Measurements from ENCODE around the gene MAST4. TPM values are rescaled to one million over a fixed set of nuclear protein-coding genes. Genes with fewer than 3 reads are reported as not detected.
"Not testable (repeated sequence)": the region's sequence is repeated elsewhere in the genome, so short reads cannot be mapped to it uniquely, and the experiment has no call there.

The MAST4 gene
- total RNA-seq, 1 donor from 2014 or later: 38.3 TPM

- no peak for DNase-seq
These were observed 51.1 kb downstream of the MAST4 start for GRCh38 chr5:66647146-66647856.

- DNase-seq: no peak
These were observed 56.6 kb downstream of the MAST4 start for GRCh38 chr5:66652818-66653217.

GRCh38 chr5:66653325-66653724 is 57.1 kb downstream of the MAST4 start:
- peak; percentile 10 for DNase-seq

GRCh38 chr5:66655395-66656324 is 59.5 kb downstream of the MAST4 start:
- no peak for DNase-seq

GRCh38 chr5:66658516-66658915 is 62.3 kb downstream of the MAST4 start:
- no peak for DNase-seq

GRCh38 chr5:66659780-66660179 is 63.6 kb downstream of the MAST4 start:
- no peak for DNase-seq

GRCh38 chr5:66660396-66660795 is 64.2 kb downstream of the MAST4 start:
- no peak for DNase-seq

GRCh38 chr5:66661149-66661548 is 65.0 kb downstream of the MAST4 start:
- no peak for DNase-seq

GRCh38 chr5:66666778-66667177 is 70.6 kb downstream of the MAST4 start:
- no peak for DNase-seq

- DNase-seq: no peak
These were observed 73.1 kb downstream of the MAST4 start for GRCh38 chr5:66669086-66669861.

- no peak for DNase-seq
These were observed 73.6 kb downstream of the MAST4 start for GRCh38 chr5:66669862-66670195.

- no peak for DNase-seq
These were observed 75.1 kb downstream of the MAST4 start for GRCh38 chr5:66671305-66671704.

GRCh38 chr5:66674802-66675201 is 78.6 kb downstream of the MAST4 start:
- no peak for DNase-seq

- DNase-seq: no peak
These were observed 79.2 kb downstream of the MAST4 start for GRCh38 chr5:66675406-66675805.

- no peak for DNase-seq
These were observed 84.0 kb downstream of the MAST4 start for GRCh38 chr5:66680221-66680620.

- no peak for DNase-seq
These were observed 84.6 kb downstream of the MAST4 start for GRCh38 chr5:66680804-66681203.

GRCh38 chr5:66684663-66685062 is 88.5 kb downstream of the MAST4 start:
- no peak for DNase-seq

- no peak for DNase-seq
These were observed 93.5 kb downstream of the MAST4 start for GRCh38 chr5:66689522-66690220.

GRCh38 chr5:66694036-66694435 is 97.8 kb downstream of the MAST4 start:
- DNase-seq: no peak

- not testable (repeated sequence) for DNase-seq
These were observed 99.6 kb downstream of the MAST4 start for GRCh38 chr5:66695840-66696239.

GRCh38 chr5:66697796-66698564 is 101.8 kb downstream of the MAST4 start:
- DNase-seq: no peak

GRCh38 chr5:66701244-66701643 is 105.1 kb downstream of the MAST4 start:
- no peak for DNase-seq
